ENCODE data around the gene TTC38.

Gene TTC38

DNA sequence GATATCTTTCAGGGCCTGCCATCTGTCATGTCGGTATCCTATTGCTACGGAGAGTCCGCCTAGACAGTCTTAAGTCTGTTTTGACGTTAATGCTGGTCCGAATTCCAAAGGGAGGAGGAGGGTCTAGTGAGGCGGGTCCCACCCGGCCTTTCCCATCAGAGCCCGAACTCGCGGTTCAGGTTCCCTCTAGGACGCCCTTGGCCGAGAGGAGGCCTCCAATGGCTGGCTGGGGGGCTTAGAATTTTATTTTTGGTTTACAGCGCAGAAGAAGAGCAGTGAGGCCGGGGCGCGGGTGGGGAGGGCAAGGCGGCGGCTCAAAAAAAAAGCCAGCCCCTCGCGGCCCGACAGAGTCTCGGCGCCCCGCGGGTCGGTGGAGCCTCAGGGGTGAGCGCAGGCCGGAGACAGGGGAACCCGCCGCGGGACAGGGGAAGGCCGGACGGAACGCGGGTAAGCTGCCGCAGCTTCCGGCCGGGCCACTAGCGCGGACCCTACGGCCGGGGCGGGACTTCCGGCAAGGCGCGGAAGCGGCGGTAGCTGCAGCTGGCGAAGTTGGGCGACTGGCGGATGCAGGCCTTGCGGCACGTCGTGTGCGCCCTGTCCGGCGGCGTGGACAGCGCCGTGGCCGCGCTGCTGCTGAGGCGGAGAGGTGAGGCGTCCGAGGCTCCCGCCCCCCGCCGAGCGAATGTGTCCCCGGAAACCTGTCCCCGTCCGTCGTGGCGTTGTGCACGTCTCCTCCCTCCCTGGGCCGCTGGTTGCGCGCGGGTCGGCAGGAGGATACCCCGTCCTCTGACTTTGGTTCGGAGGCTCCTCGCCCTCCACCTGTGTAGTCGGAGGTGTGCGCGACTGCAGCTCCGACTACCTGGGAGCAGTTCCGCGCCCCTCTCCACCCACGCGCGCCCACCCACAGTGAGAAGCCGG, 67.7 kb downstream of the TTC38 start, which contains the start of gene TRMU:
TSS of gene TRMU (plus strand) at position 514 of the 918 bp plus-strand sequence. CDS start at position 565, 51 bp downstream.
- peak; percentile 64 for DNase-seq

GRCh38 chr22:46336119-46337078, 68.6 kb downstream of the TTC38 start:
- no peak for DNase-seq

DNA sequence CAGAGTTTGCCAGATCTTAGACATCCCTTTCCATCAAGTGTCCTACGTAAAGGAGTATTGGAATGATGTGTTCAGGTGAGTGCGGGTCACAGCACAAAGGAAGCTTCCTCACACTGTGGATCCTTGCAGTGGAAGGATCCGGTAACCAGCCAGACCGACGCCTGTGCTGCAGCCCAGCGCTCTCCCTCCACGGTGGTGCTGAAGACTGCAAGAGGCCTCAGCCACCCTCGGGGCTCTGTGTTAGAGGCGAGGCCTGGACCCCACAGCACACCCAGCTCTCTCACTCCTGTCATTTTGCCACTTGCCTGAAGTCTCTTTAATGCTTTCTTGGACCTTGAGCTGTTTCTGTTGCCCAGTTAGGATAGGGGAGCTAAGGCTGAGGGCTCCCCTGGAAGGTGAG, 70.1 kb downstream of the TTC38 start:
- no peak for DNase-seq

DNA sequence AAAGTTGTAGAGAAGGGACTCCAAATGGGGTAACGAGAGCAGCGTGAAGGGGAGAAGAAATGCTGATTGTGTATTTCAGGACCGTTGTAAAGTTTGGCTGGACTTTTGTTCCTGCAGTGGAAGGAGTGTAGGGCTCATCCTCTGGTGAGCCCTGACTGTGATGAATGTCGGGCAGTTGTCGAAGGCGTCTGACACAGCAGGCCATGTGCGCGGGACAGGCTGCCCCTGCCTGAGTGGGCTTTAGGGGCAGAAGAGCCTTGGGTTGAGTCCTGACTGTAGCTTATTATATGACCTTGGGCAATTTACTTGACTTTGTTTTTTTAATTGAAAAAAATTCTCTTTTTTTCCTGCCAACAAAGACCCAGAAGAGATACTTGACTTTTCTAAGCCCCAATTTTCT, 70.8 kb downstream of the TTC38 start:
- DNase-seq: no peak

DNA sequence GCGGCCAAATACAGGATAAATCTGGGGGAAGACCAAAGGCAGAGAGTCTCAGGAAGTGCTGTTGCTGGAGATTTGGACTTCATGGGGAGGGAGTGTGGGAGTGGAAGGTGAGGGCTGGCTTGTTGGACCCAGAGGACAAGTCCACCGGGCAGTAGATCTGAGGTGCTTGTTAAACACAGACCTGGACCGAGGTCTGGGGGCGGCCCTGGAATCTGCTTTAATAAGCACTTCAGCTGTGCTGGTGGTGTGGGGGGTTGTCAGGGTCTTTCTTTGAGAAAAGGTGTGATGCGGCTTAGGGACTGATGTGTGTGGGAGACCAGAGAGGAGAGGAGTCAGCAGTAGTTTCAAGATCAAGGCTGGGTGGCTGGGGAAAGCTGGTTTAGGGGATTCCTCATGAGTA, 72.1 kb downstream of the TTC38 start:
- DNase-seq: no peak

DNA sequence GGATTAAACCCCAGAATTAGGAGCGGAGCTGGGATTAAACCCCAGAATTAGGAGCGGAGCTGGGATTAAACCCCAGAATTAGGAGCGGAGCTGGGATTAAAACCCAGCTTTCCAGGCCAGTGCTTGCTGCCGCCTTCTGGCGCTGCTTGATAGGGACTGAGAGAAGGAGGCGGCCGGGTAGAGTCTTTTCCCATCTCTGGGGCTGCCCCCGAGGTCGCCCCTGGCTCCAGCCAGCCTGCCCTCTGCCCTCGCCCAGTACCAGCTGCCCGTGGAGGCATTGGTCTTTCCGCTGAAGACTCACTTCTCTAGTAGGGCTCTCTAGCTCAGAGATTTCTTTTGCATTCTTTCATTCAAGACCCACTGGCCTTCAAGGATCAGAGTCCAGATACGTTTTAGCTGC, 72.9 kb downstream of the TTC38 start:
- no peak for DNase-seq
